ENCODE measurements around the gene KIT.

KIT gene

GRCh38 chr4:54677853-54678650 lies 20.3 kb downstream of the KIT start:
- H3F3A ChIP-seq (ENCODE audit: insufficient read depth, low read length): no peaks in the 10 kb centered on the region
- TF ChIP-seq, protein P1, sequence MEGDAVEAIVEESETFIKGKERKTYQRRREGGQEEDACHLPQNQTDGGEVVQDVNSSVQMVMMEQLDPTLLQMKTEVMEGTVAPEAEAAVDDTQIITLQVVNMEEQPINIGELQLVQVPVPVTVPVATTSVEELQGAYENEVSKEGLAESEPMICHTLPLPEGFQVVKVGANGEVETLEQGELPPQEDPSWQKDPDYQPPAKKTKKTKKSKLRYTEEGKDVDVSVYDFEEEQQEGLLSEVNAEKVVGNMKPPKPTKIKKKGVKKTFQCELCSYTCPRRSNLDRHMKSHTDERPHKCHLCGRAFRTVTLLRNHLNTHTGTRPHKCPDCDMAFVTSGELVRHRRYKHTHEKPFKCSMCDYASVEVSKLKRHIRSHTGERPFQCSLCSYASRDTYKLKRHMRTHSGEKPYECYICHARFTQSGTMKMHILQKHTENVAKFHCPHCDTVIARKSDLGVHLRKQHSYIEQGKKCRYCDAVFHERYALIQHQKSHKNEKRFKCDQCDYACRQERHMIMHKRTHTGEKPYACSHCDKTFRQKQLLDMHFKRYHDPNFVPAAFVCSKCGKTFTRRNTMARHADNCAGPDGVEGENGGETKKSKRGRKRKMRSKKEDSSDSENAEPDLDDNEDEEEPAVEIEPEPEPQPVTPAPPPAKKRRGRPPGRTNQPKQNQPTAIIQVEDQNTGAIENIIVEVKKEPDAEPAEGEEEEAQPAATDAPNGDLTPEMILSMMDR (IDR thresholded peaks at IDR 0.05; ENCODE audit: low read length): no peak
- TF ChIP-seq EZH2 (IDR thresholded peaks at IDR 0.05; ENCODE audit: borderline replicate concordance, low read length): no peak
- H3K4me2 ChIP-seq (ENCODE audit: low read length): no peak overlapping the region
- no peaks in the 10 kb centered on the region for H3K27me3 ChIP-seq (ENCODE audit: insufficient read depth, low read length)
- H3K4me1 ChIP-seq (ENCODE audit: insufficient read depth, low read length, severe bottlenecking): no peaks in the 10 kb centered on the region
- H3K79me2 ChIP-seq (ENCODE audit: insufficient read depth, low read length): no peaks in the 10 kb centered on the region
- H3K27ac ChIP-seq (ENCODE audit: low read depth, low read length, poor library complexity, severe bottlenecking): no peak overlapping the region
- H3K9ac ChIP-seq (ENCODE audit: low read length): no peak overlapping the region
- H3K9me3 ChIP-seq (ENCODE audit: low read length): no peaks in the 10 kb centered on the region
- no peaks in the 10 kb centered on the region for H4K20me1 ChIP-seq (ENCODE audit: insufficient read depth, low read length)
- no peak overlapping the region for H2AFZ ChIP-seq (ENCODE audit: low read length)
- no peak overlapping the region for H3K4me3 ChIP-seq (ENCODE audit: low read depth, low read length, poor library complexity, severe bottlenecking)
- H3K9me2 ChIP-seq (ENCODE audit: low read depth, low read length): no peaks in the 10 kb centered on the region
- no peaks in the 10 kb centered on the region for H3K36me3 ChIP-seq (ENCODE audit: insufficient read depth, low read length)

GRCh38 chr4:54678826-54679225 lies 21.1 kb downstream of the KIT start:
- no peaks in the 10 kb centered on the region for H3K79me2 ChIP-seq (ENCODE audit: insufficient read depth, low read length)
- H3K36me3 ChIP-seq (ENCODE audit: insufficient read depth, low read length): no peaks in the 10 kb centered on the region
- no peaks in the 10 kb centered on the region for H4K20me1 ChIP-seq (ENCODE audit: insufficient read depth, low read length)
- H2AFZ ChIP-seq (ENCODE audit: low read length): no peak overlapping the region
- TF ChIP-seq, protein P1 (IDR thresholded peaks at IDR 0.05; ENCODE audit: low read length): no peak
- TF ChIP-seq EZH2 (IDR thresholded peaks at IDR 0.05; ENCODE audit: borderline replicate concordance, low read length): no peak
- H3K9me3 ChIP-seq (ENCODE audit: low read length): no peaks in the 10 kb centered on the region
- H3K4me1 ChIP-seq (ENCODE audit: insufficient read depth, low read length, severe bottlenecking): no peaks in the 10 kb centered on the region
- no peak overlapping the region for H3K4me2 ChIP-seq (ENCODE audit: low read length)
- H3F3A ChIP-seq (ENCODE audit: insufficient read depth, low read length): no peaks in the 10 kb centered on the region
- no peaks in the 10 kb centered on the region for H3K27me3 ChIP-seq (ENCODE audit: insufficient read depth, low read length)
- H3K4me3 ChIP-seq (ENCODE audit: low read depth, low read length, poor library complexity, severe bottlenecking): no peak overlapping the region
- H3K27ac ChIP-seq (ENCODE audit: low read depth, low read length, poor library complexity, severe bottlenecking): no peak overlapping the region
- no peaks in the 10 kb centered on the region for H3K9me2 ChIP-seq (ENCODE audit: low read depth, low read length)
- H3K9ac ChIP-seq (ENCODE audit: low read length): no peak overlapping the region

- Histone ChIP-seq H3F3A (ENCODE audit: insufficient read depth, low read length) (no peaks in the 10 kb centered on the region), H3K4me1 (ENCODE audit: insufficient read depth, low read length, severe bottlenecking) (no peaks in the 10 kb centered on the region), H3K9me3 (ENCODE audit: low read length) (no peaks in the 10 kb centered on the region), H4K20me1 (ENCODE audit: insufficient read depth, low read length) (no peaks in the 10 kb centered on the region), H3K9ac (ENCODE audit: low read length) (no peak overlapping the region), H3K27ac (ENCODE audit: low read depth, low read length, poor library complexity, severe bottlenecking) (no peak overlapping the region), H3K4me2 (ENCODE audit: low read length) (no peak overlapping the region), H3K27me3 (ENCODE audit: insufficient read depth, low read length) (no peaks in the 10 kb centered on the region), H3K4me3 (ENCODE audit: low read depth, low read length, poor library complexity, severe bottlenecking) (no peak overlapping the region), H3K79me2 (ENCODE audit: insufficient read depth, low read length) (no peaks in the 10 kb centered on the region), H2AFZ (ENCODE audit: low read length) (no peak overlapping the region), H3K9me2 (ENCODE audit: low read depth, low read length) (no peaks in the 10 kb centered on the region), H3K36me3 (ENCODE audit: insufficient read depth, low read length) (no peaks in the 10 kb centered on the region)
- TF ChIP-seq EZH2 (IDR thresholded peaks at IDR 0.05; ENCODE audit: borderline replicate concordance, low read length): no peak
- TF ChIP-seq, protein P1 (IDR thresholded peaks at IDR 0.05; ENCODE audit: low read length): no peak
Measured at GRCh38 chr4:54679813-54680212, 22.1 kb downstream of the KIT start.

Measured in OCI-LY1 (cell line).